ENCODE measurements around the gene MBD6. TPM values are rescaled to one million over a fixed set of nuclear protein-coding genes. Genes with fewer than 3 reads are reported as not detected.

MBD6 gene
- total and polyA plus RNA-seq, 12 donors: 10.5 to 167 (median 38.1) TPM

- Histone ChIP-seq H3K27ac (no peak overlapping the region), H3K27me3 (no peaks in the 10 kb centered on the region), H3K9me3 (replicated peaks in 1 of 3) (no peaks in the 10 kb centered on the region), H3K4me3 (no peak overlapping the region), H3K36me3 (replicated peaks in 1 of 2) (peaks cover 0 to 98% of the 10 kb centered on the region in 2 donors), H3K4me1 (replicated peaks in 1 of 2) (peaks cover 1 to 2% of the 10 kb centered on the region in 2 donors)
- WGBS, 4 donors: 61 to 73% (median 70%) methylated on average over 6 of the region's 6 CpGs
- DNase-seq: no peak
- intact Hi-C loops (cut with DNase I): no loop called here
- TF ChIP-seq POLR2A (IDR thresholded peaks at IDR 0.05) (no peak), CTCF (IDR thresholded peaks at IDR 0.05) (no peak)
Measured at GRCh38 chr12:57529831-57530230, 7.2 kb downstream of the MBD6 start.

GRCh38 chr12:57530396-57531142, 7.9 kb downstream of the MBD6 start:
- Histone ChIP-seq H3K36me3 (replicated peaks in 1 of 2) (peaks cover 0 to 98% of the 10 kb centered on the region in 2 donors), H3K4me1 (replicated peaks in 1 of 2) (no peaks in the 10 kb centered on the region), H3K27ac (no peak overlapping the region), H3K27me3 (no peaks in the 10 kb centered on the region), H3K4me3 (no peak overlapping the region), H3K9me3 (replicated peaks in 1 of 3) (no peaks in the 10 kb centered on the region)
- intact Hi-C loops (cut with DNase I): no loop called here
- TF ChIP-seq CTCF (IDR thresholded peaks at IDR 0.05): no peak
- no peak for TF ChIP-seq POLR2A (IDR thresholded peaks at IDR 0.05)
- no peak for DNase-seq
- 84 to 86% (median 85%) methylated on average over 5 of the region's 5 CpGs for WGBS, 4 donors

- 77 to 95% (median 84%) methylated on average over 1 of the region's 1 CpG for WGBS, 4 donors
- Histone ChIP-seq H3K36me3 (replicated peaks in 1 of 2) (peaks cover 0 to 91% of the 10 kb centered on the region in 2 donors), H3K4me1 (replicated peaks in 1 of 2) (no peaks in the 10 kb centered on the region), H3K27ac (no peak overlapping the region), H3K9me3 (replicated peaks in 1 of 3) (no peaks in the 10 kb centered on the region), H3K27me3 (no peaks in the 10 kb centered on the region), H3K4me3 (no peak overlapping the region)
- no peak for DNase-seq
- TF ChIP-seq POLR2A (IDR thresholded peaks at IDR 0.05): no peak
- TF ChIP-seq CTCF (IDR thresholded peaks at IDR 0.05): no peak
- intact Hi-C loops (cut with DNase I): no loop called here
Measured at GRCh38 chr12:57531836-57532235, 9.2 kb downstream of the MBD6 start.

GRCh38 chr12:57533108-57533507, 10.5 kb downstream of the MBD6 start:
- H3K4me1 ChIP-seq (replicated peaks in 1 of 2): no peaks in the 10 kb centered on the region
- peaks cover 0 to 88% of the 10 kb centered on the region in 2 donors for H3K36me3 ChIP-seq (replicated peaks in 1 of 2)
- H3K27ac ChIP-seq: no peak overlapping the region
- H3K4me3 ChIP-seq: no peak overlapping the region
- H3K27me3 ChIP-seq: no peaks in the 10 kb centered on the region
- TF ChIP-seq POLR2A (IDR thresholded peaks at IDR 0.05) (no peak), CTCF (IDR thresholded peaks at IDR 0.05) (no peak)
- 89 to 98% (median 95%) methylated on average over 8 of the region's 8 CpGs for WGBS, 4 donors
- no peak for DNase-seq
- intact Hi-C loops (cut with DNase I): no loop called here
- no peaks in the 10 kb centered on the region for H3K9me3 ChIP-seq (replicated peaks in 1 of 3)
